Lower leg skin (tissue), 3 donors: Measurements from ENCODE around the gene PCDH12.

Source experiments
- CTCF ChIP-seq, 3 donors: fragments of 450-650 bp; IDR thresholded peaks; one replicate each; pipeline ENCODE4 v1.5.1; 2016; ENCODE audit warnings: antibody characterized with exemption in 3 of 3, mild to moderate bottlenecking in 3 of 3, moderate library complexity in 2 of 3
- POLR2A ChIP-seq, 2 donors: fragments of 450-650 bp; IDR thresholded peaks; one replicate each; pipeline ENCODE4 v1.6.1; 2016 to 2017; ENCODE audit warnings: antibody characterized with exemption in 2 of 2, mild to moderate bottlenecking in 1 of 2, moderate library complexity in 1 of 2

GRCh38 chr5:141902015-141902814, 55.8 kb downstream of the PCDH12 start:
- TF ChIP-seq CTCF (IDR thresholded peaks at IDR 0.05) = no peak
- TF ChIP-seq POLR2A (IDR thresholded peaks at IDR 0.05) = no peak
